GM12878 (cell line): ENCODE data around the gene PROSER3. TPM values are rescaled to one million over a fixed set of nuclear protein-coding genes. Genes with fewer than 3 reads are reported as not detected.

ENCODE experiments used
- ATAC-seq: fragments of 200-7000 bp; cut with Tn5 transposase; 3 replicates; pipeline ENCODE4 v1.9.1; 2020; ENCODE audit warnings: mild to moderate bottlenecking, moderate library complexity
- BruUV-seq: library from RNA; stranded (reverse); fragments of 400-500 nt; replicated peaks from 2 replicates; lab custom pipeline; 2021; lab: Mats Ljungman, UMichigan
- CTCF ChIA-PET: fragments of 300-600 bp; sonication (Branson Sonifier 250); formaldehyde crosslinking; extraction: SDS; loops from one replicate; lab custom pipeline; 2021; ENCODE audit warnings: inconsistent platforms; lab: Yijun Ruan, JAX
- POLR2A ChIA-PET: fragments of 350-600 bp; formaldehyde crosslinking; extraction: SDS; loops from one replicate; lab custom pipeline; 2021; ENCODE audit warnings: inconsistent platforms; lab: Charles Lee
- RAD21 ChIA-PET: fragments of 300-600 bp; sonication (Branson Sonifier 250); formaldehyde crosslinking; loops from one replicate; lab custom pipeline; 2023; ENCODE audit warnings: antibody characterized with exemption; ENCODE audit not compliant: unreplicated experiment; lab: Charles Lee
- SMC1A ChIA-PET: fragments of 300-600 bp; sonication (Branson Sonifier 250); formaldehyde crosslinking; loops from one replicate; lab custom pipeline; 2023; ENCODE audit not compliant: unreplicated experiment, uncharacterized antibody; lab: Charles Lee
- DNase-seq: peaks from one replicate; pipeline ENCODE4 v3.0.0-alpha.2; 2011; ENCODE audit warnings: low read depth, low spot score
- FAIRE-seq: peaks from 3 replicates; lab custom pipeline; 2011; peaks lifted over from hg19 to GRCh38; lab: Jason Lieb, UNC
- H2AFZ ChIP-seq: 2 replicates; pipeline ENCODE4 v1.6.0; 2011; ENCODE audit warnings: low read depth, low read length, control low read depth; ENCODE audit not compliant: control insufficient read depth
- H3K27ac ChIP-seq: 2 replicates; pipeline ENCODE4 v1.5.1; 2011; ENCODE audit warnings: control low read depth; ENCODE audit not compliant: control insufficient read depth, insufficient read depth
- H3K27me3 ChIP-seq, 2 experiments: replicated peaks in 1 of 2; 2 replicates each; pipeline versions ENCODE4 v1.6.0 to v1.6.1; 2011; ENCODE audit warnings: low read length in 1 of 2; ENCODE audit not compliant: control insufficient read depth in 2 of 2, insufficient read depth in 2 of 2
- H3K36me3 ChIP-seq, 2 experiments: 2 replicates each; pipeline ENCODE4 v1.5.1; 2011; ENCODE audit warnings: low read length in 1 of 2; ENCODE audit not compliant: control insufficient read depth in 2 of 2, insufficient read depth in 2 of 2
- H3K4me1 ChIP-seq: 2 replicates; pipeline ENCODE4 v1.6.1; 2011; ENCODE audit warnings: mild to moderate bottlenecking, low read length, moderate library complexity, mixed read lengths; ENCODE audit not compliant: control insufficient read depth, insufficient read depth
- H3K4me2 ChIP-seq: 2 replicates; pipeline ENCODE4 v1.6.0; 2011; ENCODE audit warnings: control low read depth; ENCODE audit not compliant: control insufficient read depth, insufficient read depth
- H3K4me3 ChIP-seq: fragments of 200-600 bp; sonication (generic); 2 replicates; pipeline ENCODE4 v1.5.1; 2016
- H3K79me2 ChIP-seq: 2 replicates; pipeline ENCODE4 v1.6.0; 2011; ENCODE audit warnings: low read length; ENCODE audit not compliant: control insufficient read depth, insufficient read depth
- H3K9ac ChIP-seq: 2 replicates; pipeline ENCODE4 v1.8.0; 2011; ENCODE audit warnings: low read length, control low read depth, mixed read lengths; ENCODE audit not compliant: control insufficient read depth, insufficient read depth
- H3K9me3 ChIP-seq: replicated peaks from 3 replicates; pipeline ENCODE4 v1.5.1; 2011; ENCODE audit warnings: mild to moderate bottlenecking, low read length; ENCODE audit not compliant: control insufficient read depth, insufficient read depth
- H4K20me1 ChIP-seq: 2 replicates; pipeline ENCODE4 v1.6.0; 2011; ENCODE audit not compliant: control insufficient read depth, insufficient read depth
- BCL3 ChIP-seq: IDR thresholded peaks from 2 replicates; pipeline ENCODE4 v1.6.1; 2011; ENCODE audit warnings: borderline replicate concordance, low read depth, mild to moderate bottlenecking, moderate library complexity, low read length; ENCODE audit not compliant: insufficient read depth, poor library complexity, severe bottlenecking
- CEBPZ ChIP-seq: fragments of 150-350 bp; IDR thresholded peaks from 2 replicates; pipeline ENCODE4 v1.6.1; 2016; ENCODE audit warnings: low read depth, low read length
- CTCF ChIP-seq, 3 experiments: IDR thresholded peaks in 2 of 3; conservative IDR thresholded peaks in 1 of 3; 2 replicates each; pipeline ENCODE4 v1.5.1; 2011; ENCODE audit warnings: low read depth in 3 of 3, low read length in 3 of 3, mild to moderate bottlenecking in 3 of 3, control low read depth in 2 of 3, moderate library complexity in 2 of 3, inconsistent platforms in 1 of 3, mixed read lengths in 1 of 3; ENCODE audit not compliant: control insufficient read depth in 2 of 3, insufficient read depth in 1 of 3; ENCODE audit errors: extremely low read depth in 1 of 3
- EZH2 ChIP-seq: IDR thresholded peaks from 2 replicates; pipeline ENCODE4 v1.6.1; 2012; ENCODE audit warnings: low read depth, mild to moderate bottlenecking, control low read depth, inconsistent platforms, low read length, borderline replicate concordance; ENCODE audit not compliant: control insufficient read depth
- IKZF2 ChIP-seq, 2 experiments: fragments of 450-650 bp; IDR thresholded peaks; 2 replicates each; pipeline ENCODE4 v1.6.1; 2017; ENCODE audit warnings: mild to moderate bottlenecking in 2 of 2, moderate library complexity in 2 of 2
- KDM1A ChIP-seq: fragments of 200-600 bp; sonication (generic); IDR thresholded peaks from 2 replicates; pipeline ENCODE4 v1.6.1; 2016; ENCODE audit warnings: borderline replicate concordance
- LARP7 ChIP-seq: fragments of 450-650 bp; IDR thresholded peaks from 2 replicates; pipeline ENCODE4 v1.6.1; 2017; ENCODE audit warnings: mild to moderate bottlenecking
- MXI1 ChIP-seq: fragments of 150-350 bp; IDR thresholded peaks from 2 replicates; pipeline ENCODE4 v1.6.1; 2011; ENCODE audit warnings: low read depth, mild to moderate bottlenecking, inconsistent platforms, low read length, improper control_type of control experiment
- MYC ChIP-seq: IDR thresholded peaks from 2 replicates; pipeline ENCODE4 v1.6.1; 2011; ENCODE audit warnings: mild to moderate bottlenecking, low read length, moderate library complexity, inconsistent platforms; ENCODE audit not compliant: insufficient read depth, insufficient replicate concordance, insufficient read length, severe bottlenecking
- NRF1 ChIP-seq: conservative IDR thresholded peaks from 2 replicates; pipeline ENCODE4 v1.6.1; 2011; ENCODE audit warnings: mild to moderate bottlenecking, low read depth, low read length, improper control_type of control experiment
- PAX5 ChIP-seq: IDR thresholded peaks from 2 replicates; pipeline ENCODE4 v1.6.1; 2011; ENCODE audit warnings: low read depth, low read length, borderline replicate concordance
- POLR2A ChIP-seq: IDR thresholded peaks from 2 replicates; pipeline ENCODE4 v1.6.1; 2011; ENCODE audit warnings: low read depth, mild to moderate bottlenecking, low read length
- RAD21 ChIP-seq: IDR thresholded peaks from 2 replicates; pipeline ENCODE4 v1.6.1; 2011; ENCODE audit warnings: mild to moderate bottlenecking, low read depth, low read length, moderate library complexity; ENCODE audit not compliant: insufficient read depth
- RAD51 ChIP-seq: fragments of 450-650 bp; IDR thresholded peaks from 2 replicates; pipeline ENCODE4 v1.6.1; 2016; ENCODE audit warnings: moderate library complexity, mild to moderate bottlenecking, inconsistent platforms
- SMARCA5 ChIP-seq: fragments of 450-650 bp; IDR thresholded peaks from 2 replicates; pipeline ENCODE4 v1.6.1; 2017; ENCODE audit warnings: mild to moderate bottlenecking
- YY1 ChIP-seq: IDR thresholded peaks from 2 replicates; pipeline ENCODE4 v1.6.1; 2011; ENCODE audit warnings: low read depth, mild to moderate bottlenecking, low read length
- WGBS: methylation state at CpG from one replicate; pipeline ENCODE4 v1.1.6; 2016; ENCODE audit warnings: low lambda C conversion rate; ENCODE audit not compliant: insufficient replicate concordance, insufficient coverage; ENCODE audit errors: missing lambda C conversion rate; 5-methylcytosine and 5-hydroxymethylcytosine counted together
- in situ Hi-C: fragments of 300-500 bp; cut with MboI; formaldehyde crosslinking; loops from 9 replicates; pipeline ENCODE4 v1.14.3; 2018; ENCODE audit warnings: mixed read lengths
- intact Hi-C: fragments of 100-400 bp; cut with micrococcal nuclease; formaldehyde crosslinking; loops from one replicate; pipeline ENCODE4 v1.14.2; 2022; ENCODE audit not compliant: unreplicated experiment
- polyA plus RNA-seq, 11 experiments: library from polyadenylated mRNA; depleted of rRNA in 4 of 11; unstranded in 6 of 11; stranded (reverse) in 5 of 11; fragments of >200 nt; fragmentation: Nextera tagmentation in 4 of 11; fragmentation: Illumina TruSeq in 1 of 11; extraction: Ambion mirVana in 4 of 11; extraction: Trizol in 1 of 11; gene quantifications; 1 replicate in 1 of 11; 2 replicates in 10 of 11; pipeline versions ENCODE4 v1.2.1 to v1.2.3, GENCODE V29; 2011 to 2016; ENCODE audit warnings: inconsistent platforms in 2 of 11, missing spikeins in 2 of 11, low read depth in 1 of 11
- total RNA-seq, 4 experiments: library from RNA; depleted of rRNA in 3 of 4; stranded (reverse); fragments of >200 nt in 3 of 4; fragmentation: Illumina TruSeq in 1 of 4; extraction: Trizol in 1 of 4; gene quantifications; 2 replicates each; pipeline versions ENCODE4 v1.2.1 to v1.2.3, GENCODE V29; 2013 to 2021

PROSER3 gene
- total and polyA plus RNA-seq, 10 of the 15 experiments (the other 5 are each of a cell fraction or from before 2014, with no cell fraction given) = 0.85 to 25.1 (median 9.6) TPM

DNA sequence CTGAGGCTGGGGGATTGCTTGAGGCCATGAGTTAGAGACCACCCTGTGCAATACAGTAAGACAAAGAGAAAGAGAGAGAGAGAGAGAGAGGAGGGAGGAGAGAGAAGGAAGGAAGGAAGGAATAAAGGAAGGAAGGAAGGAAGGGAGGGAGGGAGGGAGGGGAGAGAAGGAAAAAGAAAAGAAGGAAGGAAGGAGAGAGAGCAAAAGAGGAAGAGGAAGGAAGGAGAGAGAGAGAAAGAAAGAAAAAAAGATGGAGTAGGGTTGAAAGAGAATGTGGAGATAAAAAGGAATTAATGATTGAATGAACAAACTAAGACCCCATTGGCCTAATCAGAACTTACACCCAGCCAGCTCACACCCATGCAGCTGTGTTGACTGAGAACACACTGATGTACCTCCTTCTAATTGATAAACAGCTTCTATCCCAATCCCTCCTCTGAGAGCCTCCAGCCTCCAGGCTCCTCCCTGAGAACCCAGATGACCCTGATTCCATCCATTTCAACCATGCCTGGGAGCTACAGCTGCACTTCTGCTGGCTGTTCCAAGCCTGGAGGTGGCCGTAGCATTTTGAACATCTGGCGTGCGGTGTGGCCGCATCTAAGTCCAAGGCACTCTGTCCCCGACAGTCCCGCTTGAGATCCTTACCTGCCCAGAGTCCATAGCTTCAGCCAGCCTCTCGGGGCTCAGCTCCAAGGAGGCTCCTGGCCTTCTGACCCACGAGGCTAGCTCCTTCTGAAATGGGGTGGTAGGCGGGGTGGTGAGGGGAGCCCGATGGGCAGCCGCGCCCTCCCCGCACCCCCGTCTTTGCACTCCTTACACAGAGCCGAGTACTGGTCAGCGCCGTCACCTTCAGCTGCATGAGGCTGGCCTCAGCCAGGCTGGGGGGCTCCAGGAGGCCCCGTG, 53.6 kb downstream of the PROSER3 start:
- Histone ChIP-seq H3K4me3 (no peak overlapping the region), H3K4me2 (no peak overlapping the region), H2AFZ (no peak overlapping the region), H3K9ac (no peak overlapping the region), H4K20me1 (no peaks in the 10 kb centered on the region), H3K79me2 (no peaks in the 10 kb centered on the region), H3K36me3 (no peaks in the 10 kb centered on the region), H3K27me3 (no peaks in the 10 kb centered on the region), H3K9me3 (no peaks in the 10 kb centered on the region), H3K27ac (no peak overlapping the region), H3K4me1 (no peaks in the 10 kb centered on the region)
- FAIRE-seq = no peak
- ChIA-PET SMC1A (no interaction called here), CTCF (interaction anchor here (1.8 kb wide), 1 partner anchor 119 kb away, joined by 7 read pairs; no protein-coding TSS in a partner anchor), RAD21 (no interaction called here), POLR2A (interaction anchor here (0.8 kb wide), 1 partner anchor 9 kb away, joined by 3 read pairs; no protein-coding TSS in a partner anchor)
- WGBS = 67% methylated on average over 18 of the region's 18 CpGs
- no peak for TF ChIP-seq BCL3
- no peak for TF ChIP-seq RAD21
- TF ChIP-seq MYC = no peak
- TF ChIP-seq KDM1A = no peak
- no peak for TF ChIP-seq RAD51
- no peak for TF ChIP-seq IKZF2 (IDR thresholded peaks at IDR 0.05)
- TF ChIP-seq NRF1 = no peak
- no peak for TF ChIP-seq MXI1
- TF ChIP-seq CEBPZ = no peak
- TF ChIP-seq YY1 = no peak
- TF ChIP-seq PAX5 = no peak
- no peak for TF ChIP-seq EZH2
- no peak for TF ChIP-seq POLR2A
- no peak for TF ChIP-seq SMARCA5
- no peak for TF ChIP-seq LARP7
- TF ChIP-seq CTCF (IDR thresholded peaks at IDR 0.05 in 2 of 3, conservative IDR thresholded peaks at IDR 0.05 in 1 of 3; ENCODE audit: control insufficient read depth in 2 of 3, extremely low read depth in 1 of 3, insufficient read depth in 1 of 3, low read depth in 3 of 3, low read length in 3 of 3) = no peak
- intact Hi-C loops = no loop called here
- DNase-seq = no peak
- no peak for ATAC-seq
- in situ Hi-C loops = no loop called here
- no TSS peak for BruUV-seq
